Keratinocyte (primary cell): ENCODE results near the gene SPOCD1. TPM values are rescaled to one million over a fixed set of nuclear protein-coding genes. Genes with fewer than 3 reads are reported as not detected.

ENCODE experiments used
- DNase-seq: peaks from one replicate; pipeline ENCODE4 v3.0.0-alpha.2; 2011; ENCODE audit warnings: low read depth, missing footprints, low spot score
- FAIRE-seq: peaks from 2 replicates; lab custom pipeline; 2011; peaks lifted over from hg19 to GRCh38; lab: Jason Lieb, UNC
- H2AFZ ChIP-seq: 2 replicates; pipeline ENCODE4 v1.6.0; 2012; ENCODE audit warnings: low read length, control low read depth, inconsistent platforms; ENCODE audit not compliant: control insufficient read depth
- H3K27ac ChIP-seq: 2 replicates; pipeline ENCODE4 v1.5.1; 2011; ENCODE audit warnings: low read length; ENCODE audit not compliant: control insufficient read depth, insufficient read depth
- H3K27me3 ChIP-seq: 3 replicates; pipeline ENCODE4 v1.6.0; 2011; ENCODE audit warnings: low read length; ENCODE audit not compliant: control insufficient read depth, insufficient read depth; ENCODE audit errors: extremely low read depth
- H3K36me3 ChIP-seq, 2 experiments: 2 replicates in 1 of 2; 3 replicates in 1 of 2; pipeline ENCODE4 v1.5.1; 2011; ENCODE audit warnings: low read length in 2 of 2, mild to moderate bottlenecking in 1 of 2; ENCODE audit not compliant: control insufficient read depth in 2 of 2, insufficient read depth in 2 of 2; ENCODE audit errors: extremely low read depth in 1 of 2
- H3K4me1 ChIP-seq: 3 replicates; pipeline ENCODE4 v1.5.1; 2011; ENCODE audit warnings: low read length; ENCODE audit not compliant: control insufficient read depth, insufficient read depth; ENCODE audit errors: extremely low read depth
- H3K4me2 ChIP-seq: 3 replicates; pipeline ENCODE4 v1.6.0; 2011; ENCODE audit warnings: low read depth, low read length; ENCODE audit not compliant: control insufficient read depth, insufficient read depth; ENCODE audit errors: extremely low read depth
- H3K4me3 ChIP-seq, 3 experiments: fragments of 200-600 bp in 1 of 3; sonication (generic) in 1 of 3; 2 replicates in 2 of 3; 3 replicates in 1 of 3; pipeline ENCODE4 v1.5.1; 2011 to 2016; ENCODE audit warnings: low read length in 3 of 3, mild to moderate bottlenecking in 3 of 3, control low read depth in 2 of 3, inconsistent platforms in 1 of 3, low read depth in 1 of 3, mixed read lengths in 1 of 3, mixed run types in 1 of 3, moderate library complexity in 1 of 3; ENCODE audit not compliant: control insufficient read depth in 2 of 3, insufficient read depth in 2 of 3; ENCODE audit errors: extremely low read depth in 1 of 3
- H3K79me2 ChIP-seq: 2 replicates; pipeline ENCODE4 v1.6.0; 2012; ENCODE audit warnings: low read length; ENCODE audit not compliant: control insufficient read depth, insufficient read depth
- H3K9ac ChIP-seq: 3 replicates; pipeline ENCODE4 v1.6.0; 2011; ENCODE audit warnings: low read length; ENCODE audit not compliant: control insufficient read depth, insufficient read depth; ENCODE audit errors: extremely low read depth
- H3K9me1 ChIP-seq: 3 replicates; pipeline ENCODE4 v1.6.0; 2011; ENCODE audit warnings: low read length; ENCODE audit not compliant: control insufficient read depth, insufficient read depth; ENCODE audit errors: extremely low read depth
- H3K9me3 ChIP-seq: 2 replicates; pipeline ENCODE4 v1.5.1; 2012; ENCODE audit warnings: low read depth, low read length; ENCODE audit not compliant: control insufficient read depth
- H4K20me1 ChIP-seq: 3 replicates; pipeline ENCODE4 v1.6.0; 2011; ENCODE audit warnings: low read length; ENCODE audit not compliant: control insufficient read depth, insufficient read depth; ENCODE audit errors: extremely low read depth
- CTCF ChIP-seq, 3 experiments: IDR thresholded peaks in 1 of 3; conservative IDR thresholded peaks in 1 of 3; optimal IDR thresholded peaks in 1 of 3; 2 replicates in 2 of 3; 3 replicates in 1 of 3; pipeline versions ENCODE3 to v1.5.1; 2011; ENCODE audit warnings: low read length in 3 of 3, mild to moderate bottlenecking in 3 of 3, moderate library complexity in 2 of 3, control low read depth in 1 of 3, inconsistent platforms in 1 of 3; ENCODE audit not compliant: insufficient read depth in 2 of 3; ENCODE audit errors: extremely low read depth in 1 of 3
- EZH2 ChIP-seq: IDR thresholded peaks from one replicate; pipeline ENCODE4 v1.6.1; 2012; ENCODE audit warnings: inconsistent platforms, mild to moderate bottlenecking, low read length, moderate library complexity
- dilution Hi-C: fragments of 300-500 bp; cut with MboI; formaldehyde crosslinking; loops from one replicate; pipeline ENCODE4 v1.7.0; 2020; ENCODE audit warnings: low sequenced_read_pairs; ENCODE audit not compliant: extremely low pct_ligation_motif_present
- polyA minus RNA-seq, 3 experiments: library from RNA; depleted of rRNA, polyadenylated mRNA; stranded (reverse); fragments of >200 nt; gene quantifications; 1 replicate in 1 of 3; 2 replicates in 1 of 3; 3 replicates in 1 of 3; pipeline ENCODE4 v1.2.3, GENCODE V29; 2011
- polyA plus RNA-seq, 5 experiments: library from polyadenylated mRNA; depleted of rRNA in 3 of 5; stranded (reverse) in 3 of 5; stranded (forward) in 1 of 5; unstranded in 1 of 5; fragments of >200 nt; gene quantifications; 1 replicate in 1 of 5; 2 replicates in 3 of 5; 3 replicates in 1 of 5; pipeline versions ENCODE4 v1.2.1 to v1.2.3, GENCODE V29; 2011 to 2012; ENCODE audit warnings: missing spikeins in 2 of 5, low read depth in 1 of 5, low replicate concordance in 1 of 5

Gene SPOCD1
- polyA plus RNA-seq (3.3 to 12.0 TPM (median 4.7 TPM) in 3 replicates), polyA minus RNA-seq (2.8 to 8.5 TPM (median 4.5 TPM) in 3 replicates)
- 0.15 TPM for polyA plus RNA-seq (2011; ENCODE audit: low read depth)
- polyA plus RNA-seq (2011; cell fraction: cytosol; rRNA removed) = 3.0 and 4.7 TPM in 2 replicates
- polyA plus RNA-seq (2011; cell fraction: nucleus; rRNA removed) = 14.8 and 23.8 TPM in 2 replicates
- 3.0 TPM in 1 of 2 replicates, not detected in the other for polyA plus RNA-seq (2012; ENCODE audit: low replicate concordance)
- 7.5 TPM for polyA minus RNA-seq (2011; cell fraction: cytosol; rRNA and poly(A)+ RNA removed)
- 3.3 and 6.2 TPM in 2 replicates for polyA minus RNA-seq (2011; cell fraction: nucleus; rRNA and poly(A)+ RNA removed)

- peak within 1 kb of the TSS; percentile 20 for H3K27ac ChIP-seq
These were observed at the start of gene SPOCD1 for GRCh38 chr1:31815752-31816500. TSS of gene SPOCD1 (minus strand) at chr1:31816022. CDS start at chr1:31815333, 689 bp downstream.

DNA sequence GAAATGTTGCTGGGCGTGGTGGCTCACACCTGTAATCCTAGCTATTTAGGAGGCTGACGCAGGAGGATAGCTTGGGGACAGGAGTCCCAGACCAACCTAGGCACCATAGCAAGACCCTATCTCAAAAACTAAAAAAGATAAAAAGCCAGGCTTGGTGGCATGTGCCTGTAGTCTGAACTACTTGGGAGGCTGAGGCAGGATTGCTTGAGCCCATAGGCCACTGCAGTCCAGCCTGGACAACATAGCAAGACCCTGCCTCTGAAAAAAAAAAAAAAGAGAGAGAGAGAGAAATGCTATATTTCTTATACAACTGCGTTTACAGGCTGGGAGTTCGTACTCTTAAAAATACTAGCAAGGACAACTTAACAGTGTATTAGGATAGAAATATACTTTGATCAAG lies 46.2 kb upstream of the SPOCD1 start:
- no peak overlapping the region for H3K27ac ChIP-seq
- FAIRE-seq (no peak), DNase-seq (no peak)
- TF ChIP-seq EZH2 = no peak
- TF ChIP-seq CTCF (optimal IDR thresholded peaks at IDR 0.05 in 1 of 3, IDR thresholded peaks at IDR 0.05 in 1 of 3, conservative IDR thresholded peaks at IDR 0.05 in 1 of 3; ENCODE audit: extremely low read depth in 1 of 3, insufficient read depth in 2 of 3, low read length in 3 of 3) = no peak
- no peak overlapping the region for H2AFZ ChIP-seq
- H3K79me2 ChIP-seq = no peaks in the 10 kb centered on the region
- H3K9ac ChIP-seq = no peak overlapping the region
- H3K36me3 ChIP-seq = no peaks in the 10 kb centered on the region
- no peak overlapping the region for H3K4me2 ChIP-seq
- no peaks in the 10 kb centered on the region for H3K4me1 ChIP-seq
- dilution Hi-C loops = no loop called here
- H3K9me3 ChIP-seq = no peaks in the 10 kb centered on the region
- H3K27me3 ChIP-seq = no peaks in the 10 kb centered on the region
- no peaks in the 10 kb centered on the region for H4K20me1 ChIP-seq
- no peak overlapping the region for H3K4me3 ChIP-seq
- no peaks in the 10 kb centered on the region for H3K9me1 ChIP-seq

More at GRCh38 chr1:31815752-31816500, at the start of gene SPOCD1:
- no peak within 1 kb of the TSS for H3K9ac ChIP-seq
- DNase-seq (peak; percentile 26), FAIRE-seq (no peak)
- no peak within 1 kb of the TSS for H3K4me2 ChIP-seq
- H3K9me3 ChIP-seq = no peaks in the 10 kb centered on the region
- no peaks in the 10 kb centered on the region for H3K79me2 ChIP-seq
- dilution Hi-C loops = no loop called here
- peak within 1 kb of the TSS; percentile 20 for H2AFZ ChIP-seq
- H3K36me3 ChIP-seq = no peaks in the 10 kb centered on the region
- TF ChIP-seq EZH2 (no peak), CTCF (optimal IDR thresholded peaks at IDR 0.05 in 1 of 3, IDR thresholded peaks at IDR 0.05 in 1 of 3, conservative IDR thresholded peaks at IDR 0.05 in 1 of 3; ENCODE audit: extremely low read depth in 1 of 3, insufficient read depth in 2 of 3, low read length in 3 of 3) (peak; percentile 84 to 96 (median 92))
- no peaks in the 10 kb centered on the region for H3K27me3 ChIP-seq
- no peak within 1 kb of the TSS for H3K4me3 ChIP-seq
- no peaks in the 10 kb centered on the region for H3K4me1 ChIP-seq
- no peaks in the 10 kb centered on the region for H3K9me1 ChIP-seq
- H4K20me1 ChIP-seq = no peaks in the 10 kb centered on the region
